HG02588 (cell line): ENCODE results near the gene KCNMA1.

Source experiments
- ATAC-seq: cut with Tn5 transposase; IDR thresholded peaks from one replicate; pipeline ENCODE4 v1.9.1; 2021; ENCODE audit warnings: mild to moderate bottlenecking, moderate library complexity; ENCODE audit not compliant: unreplicated experiment

KCNMA1 gene

DNA sequence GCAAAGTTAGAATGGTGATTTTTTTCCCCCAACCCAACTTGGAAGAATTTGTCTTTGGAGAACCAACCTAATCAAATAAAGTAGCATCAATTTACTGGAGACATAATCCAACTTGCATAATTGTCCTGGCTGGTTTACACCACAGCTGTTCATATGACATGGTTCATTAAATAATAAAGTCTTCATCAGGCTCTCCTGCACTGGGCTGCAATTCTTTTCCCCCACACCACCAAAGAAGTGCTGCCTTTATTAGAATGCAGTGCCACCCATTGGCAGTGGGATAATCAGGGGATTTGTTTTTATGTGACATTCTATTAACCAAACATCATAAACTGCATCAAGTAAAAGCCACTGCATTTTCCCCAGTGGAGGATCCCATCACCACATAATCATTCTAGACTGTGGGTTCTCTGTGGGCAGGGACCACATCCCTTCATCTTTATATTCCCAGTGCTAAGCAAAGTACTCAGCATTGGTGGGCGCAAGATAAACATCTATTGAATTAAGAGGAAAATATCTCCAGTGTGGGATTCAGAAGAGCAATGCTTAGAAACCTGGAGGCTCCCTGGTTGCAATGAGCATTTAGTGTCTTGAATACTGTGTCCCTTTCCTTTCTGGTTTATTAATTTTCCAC, 322.0 kb downstream of the KCNMA1 start:
- ATAC-seq, result no peak

GRCh38 chr10:77313066-77313750, 324.4 kb downstream of the KCNMA1 start:
- ATAC-seq, result no peak

DNA sequence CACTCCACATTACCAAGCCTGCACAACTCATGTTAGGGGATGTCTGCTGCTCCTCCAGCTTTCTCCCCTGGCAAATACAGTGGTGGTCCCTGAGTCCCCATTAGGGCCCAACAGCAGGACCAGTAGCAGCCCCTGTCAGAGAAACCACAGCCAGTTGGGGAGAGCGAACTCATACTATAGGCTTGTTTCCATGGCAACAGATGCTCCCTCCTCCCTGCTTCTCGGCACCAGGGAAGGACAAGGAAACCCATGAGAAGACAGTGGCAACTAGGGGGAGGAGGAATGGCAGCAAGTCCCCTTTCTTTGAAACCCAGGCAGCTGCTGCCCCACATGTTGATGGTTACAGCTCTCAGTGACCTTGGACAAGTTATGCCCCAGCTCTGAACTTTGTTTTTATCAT, 326.4 kb downstream of the KCNMA1 start:
- ATAC-seq, result no peak

DNA sequence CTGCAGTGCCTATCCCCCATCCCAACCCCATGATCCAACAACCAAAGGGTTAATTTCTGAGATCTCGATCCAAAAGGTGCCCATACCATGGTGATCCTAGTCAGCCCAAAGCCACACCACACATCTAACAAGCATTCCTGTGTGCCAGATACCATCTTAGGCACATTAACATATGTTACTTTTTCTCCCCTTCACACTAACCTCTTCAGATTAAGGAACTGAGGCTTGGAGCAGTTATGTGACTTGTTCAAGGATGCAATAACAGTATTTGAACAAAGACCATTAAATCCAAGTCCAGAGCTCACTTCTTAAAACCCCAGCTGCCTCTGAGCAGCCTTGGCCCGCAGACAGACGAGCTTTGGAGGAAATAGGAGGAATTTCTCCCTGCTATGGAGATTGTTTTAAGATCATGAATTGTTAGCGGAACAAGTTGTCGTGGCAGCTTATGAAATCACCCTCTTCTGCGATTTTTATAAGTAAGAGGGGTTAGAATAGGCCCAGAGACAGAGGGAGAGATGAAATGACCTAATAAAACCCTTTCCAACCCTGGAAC, 327.2 kb downstream of the KCNMA1 start:
- ATAC-seq, result no peak

DNA sequence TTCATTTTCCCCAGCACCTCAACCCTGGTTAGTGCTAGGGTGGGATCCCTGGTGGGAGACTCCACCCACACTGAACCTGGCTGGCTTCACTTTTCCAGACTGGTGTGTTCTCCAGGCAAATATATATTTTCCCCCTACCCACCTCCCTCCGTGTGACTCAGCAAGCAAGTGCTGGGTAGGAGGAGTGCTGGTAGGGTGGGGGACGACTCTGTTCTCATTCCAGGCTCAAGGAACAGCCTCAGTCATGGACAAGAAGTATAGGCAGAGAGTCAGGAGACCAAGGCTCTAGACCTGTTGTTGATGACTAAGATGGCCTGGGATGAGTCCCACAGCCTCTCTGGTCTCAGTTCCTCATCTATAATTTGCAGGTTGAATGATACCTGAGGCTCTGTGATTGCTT, 328.1 kb downstream of the KCNMA1 start:
- ATAC-seq, result no peak

DNA sequence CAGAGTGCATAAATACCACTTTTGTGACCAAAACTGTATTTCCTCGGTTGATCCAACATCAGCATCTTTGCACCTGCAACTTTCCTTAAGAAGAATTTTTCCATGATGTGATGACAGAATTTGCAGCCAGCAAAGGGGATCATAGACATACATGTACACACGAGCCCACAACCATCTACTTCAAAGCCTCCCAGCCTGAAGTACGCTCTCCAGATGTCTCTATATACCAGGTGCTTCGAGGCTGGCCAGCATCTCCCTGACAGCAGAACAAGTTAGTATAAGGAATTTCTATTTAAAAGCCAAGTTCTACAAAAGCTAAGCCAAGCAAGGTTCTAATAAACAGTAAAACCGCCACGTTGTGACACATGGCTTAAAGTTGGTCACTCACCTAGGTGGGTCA, 328.5 kb downstream of the KCNMA1 start:
- no peak for ATAC-seq

GRCh38 chr10:77308084-77308732, 329.4 kb downstream of the KCNMA1 start:
- no peak for ATAC-seq

DNA sequence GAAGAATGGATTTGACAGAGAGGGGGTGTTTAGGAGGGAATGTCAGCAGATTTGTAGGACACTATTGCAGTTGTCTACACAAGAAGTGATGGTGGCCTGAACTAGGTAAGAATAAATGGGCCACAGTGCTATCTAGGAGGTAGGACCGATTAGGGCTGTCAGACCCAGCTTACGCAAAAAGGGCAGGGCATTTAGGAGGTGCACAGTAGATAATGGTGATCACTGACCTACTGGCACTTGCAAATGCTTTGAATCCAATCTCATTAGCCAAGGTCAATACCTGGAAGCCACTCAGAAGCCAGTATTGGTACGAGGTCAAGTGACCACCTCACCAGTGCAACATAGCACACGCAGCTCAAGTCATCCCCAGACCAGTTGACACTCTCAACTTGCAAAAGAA, 330.9 kb downstream of the KCNMA1 start:
- no peak for ATAC-seq

DNA sequence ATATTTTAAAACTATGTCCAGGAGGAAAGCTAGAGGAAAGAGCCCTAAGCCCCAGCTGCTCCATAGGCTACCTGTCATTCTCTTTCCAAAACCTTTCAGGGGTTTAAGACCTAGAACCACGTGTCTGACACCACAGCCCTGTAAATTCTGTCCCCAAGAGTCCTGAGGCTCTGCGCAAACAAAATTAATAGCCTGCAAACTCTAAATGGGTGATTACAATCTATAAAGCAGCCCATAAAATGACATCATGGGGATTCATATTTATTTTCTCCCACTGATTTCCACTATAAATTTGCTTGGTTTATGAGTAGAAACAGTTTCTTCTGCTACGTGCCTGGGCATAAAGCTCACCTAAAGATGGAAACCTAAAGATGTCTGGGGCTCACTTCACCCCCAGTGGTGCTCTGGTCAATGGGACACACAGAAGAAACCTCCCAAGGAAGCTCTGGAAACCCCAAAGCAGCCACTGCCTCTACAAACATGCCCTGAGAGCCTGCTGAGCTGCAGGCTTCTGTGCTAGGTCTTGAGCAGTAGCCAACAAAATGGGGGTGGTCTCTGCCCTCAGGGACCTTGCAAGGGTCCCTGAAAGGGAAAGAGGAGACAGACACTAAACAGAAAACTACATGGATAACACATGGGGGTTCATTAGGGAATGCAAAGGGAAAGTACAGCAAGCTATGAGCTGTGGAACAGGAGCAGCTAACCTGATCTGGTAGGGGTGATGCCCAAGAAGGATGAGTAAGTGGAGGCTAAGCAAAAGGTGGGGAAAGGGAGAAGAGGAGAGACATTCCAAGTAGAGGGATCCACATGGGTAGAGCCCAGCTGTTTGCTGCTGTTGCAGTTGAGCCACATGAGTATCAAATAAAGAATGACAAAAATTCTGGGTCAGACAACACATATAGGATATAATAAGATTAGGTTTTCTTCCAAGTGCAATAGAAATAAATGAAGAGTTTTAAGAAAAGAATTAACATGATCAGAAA, 331.7 kb downstream of the KCNMA1 start:
- ATAC-seq, result no peak

DNA sequence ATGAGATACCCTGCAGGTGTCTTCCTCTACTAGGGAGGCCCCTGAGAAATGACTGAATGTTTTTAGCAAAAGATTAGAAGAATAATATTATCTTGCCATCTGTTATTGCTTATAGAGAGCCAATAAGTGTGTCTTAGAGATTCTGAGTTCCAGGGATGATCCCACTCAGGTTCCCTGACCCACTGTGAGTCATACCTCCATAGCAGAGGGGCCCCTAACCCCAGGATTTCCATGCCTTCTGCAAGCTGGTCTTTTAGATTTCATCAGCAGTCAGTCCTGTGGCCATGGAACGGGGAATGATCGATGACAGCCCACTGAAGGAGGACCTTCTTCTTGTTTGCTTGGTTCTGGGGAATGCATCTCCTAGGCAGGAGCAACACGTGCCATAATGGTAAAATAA, 333.4 kb downstream of the KCNMA1 start:
- no peak for ATAC-seq

DNA sequence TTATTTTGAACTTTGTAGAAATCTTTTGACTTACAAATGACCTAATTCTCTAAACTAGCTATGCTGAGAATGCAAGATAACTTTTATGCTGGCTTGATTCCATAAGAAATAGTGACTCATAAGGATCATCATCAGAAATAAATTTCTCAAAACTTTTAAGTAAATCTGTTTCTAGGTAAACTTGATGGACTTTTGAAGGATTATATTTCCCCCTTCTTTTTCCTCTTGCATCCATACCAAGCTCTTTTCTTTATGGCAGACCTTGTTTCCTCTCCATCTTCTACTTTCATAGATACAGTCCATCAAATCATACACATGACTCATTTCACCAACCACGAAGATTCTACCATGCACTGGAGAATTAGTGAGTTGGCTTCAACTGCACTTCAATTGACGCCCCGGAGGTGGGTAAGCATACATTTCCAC, 336.3 kb downstream of the KCNMA1 start:
- ATAC-seq, result no peak

DNA sequence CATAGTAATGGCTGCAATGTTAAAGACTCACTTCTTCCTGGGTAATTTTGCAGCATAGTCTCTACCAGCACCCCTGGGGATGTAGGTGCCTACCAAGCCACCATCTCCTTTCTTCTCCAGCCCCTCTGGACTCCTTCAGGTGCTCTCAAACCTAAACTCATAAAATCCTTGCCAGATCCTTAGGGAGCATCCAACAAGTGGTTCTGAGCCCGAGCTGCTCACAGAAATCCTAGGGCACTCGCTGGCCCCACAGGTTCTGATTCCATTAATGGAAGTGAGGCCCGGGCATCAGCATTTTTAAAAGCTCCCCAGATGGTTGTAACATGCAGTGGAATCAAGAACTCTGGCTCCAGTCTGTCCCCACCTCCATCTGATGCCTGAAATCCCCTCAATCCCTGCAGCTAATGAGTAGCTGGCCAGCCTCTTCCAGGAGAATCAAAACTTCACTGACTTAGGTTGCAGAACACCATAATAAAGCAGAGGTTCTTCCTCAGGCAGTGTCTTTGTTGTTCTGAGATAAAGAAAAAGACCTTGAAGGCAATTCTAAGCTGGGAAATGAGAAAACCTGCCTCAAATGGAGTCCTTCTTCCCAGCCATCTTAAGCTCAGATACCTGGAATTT, 336.8 kb downstream of the KCNMA1 start:
- no peak for ATAC-seq

DNA sequence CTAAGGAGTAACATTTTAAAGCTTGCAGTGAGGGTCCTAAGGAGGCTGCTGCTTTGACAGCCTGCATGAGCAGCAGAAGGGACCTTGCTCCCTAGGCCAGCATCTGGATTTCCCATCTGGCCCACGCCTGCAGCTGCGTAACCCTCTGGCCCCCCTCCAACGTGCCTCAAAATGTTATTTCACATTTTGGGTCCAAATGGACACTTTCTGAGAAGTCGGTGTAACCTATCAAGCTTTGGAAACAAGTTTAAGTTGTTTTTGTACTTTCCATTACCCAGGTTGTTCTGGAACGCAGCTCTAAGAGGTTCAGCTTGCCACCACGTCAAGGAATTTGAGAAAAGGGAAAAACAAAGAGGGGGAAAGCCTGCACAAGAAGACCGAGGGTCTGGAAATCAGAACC, 338.3 kb downstream of the KCNMA1 start:
- no peak for ATAC-seq

- ATAC-seq, result no peak
Observed at GRCh38 chr10:77297393-77297739, 340.2 kb downstream of the KCNMA1 start.

- ATAC-seq, result no peak
Observed at GRCh38 chr10:77296534-77297392, 340.8 kb downstream of the KCNMA1 start.

GRCh38 chr10:77293773-77294172, 343.8 kb downstream of the KCNMA1 start:
- no peak for ATAC-seq

- ATAC-seq, result no peak
Observed at GRCh38 chr10:77293347-77293746, 344.3 kb downstream of the KCNMA1 start.

DNA sequence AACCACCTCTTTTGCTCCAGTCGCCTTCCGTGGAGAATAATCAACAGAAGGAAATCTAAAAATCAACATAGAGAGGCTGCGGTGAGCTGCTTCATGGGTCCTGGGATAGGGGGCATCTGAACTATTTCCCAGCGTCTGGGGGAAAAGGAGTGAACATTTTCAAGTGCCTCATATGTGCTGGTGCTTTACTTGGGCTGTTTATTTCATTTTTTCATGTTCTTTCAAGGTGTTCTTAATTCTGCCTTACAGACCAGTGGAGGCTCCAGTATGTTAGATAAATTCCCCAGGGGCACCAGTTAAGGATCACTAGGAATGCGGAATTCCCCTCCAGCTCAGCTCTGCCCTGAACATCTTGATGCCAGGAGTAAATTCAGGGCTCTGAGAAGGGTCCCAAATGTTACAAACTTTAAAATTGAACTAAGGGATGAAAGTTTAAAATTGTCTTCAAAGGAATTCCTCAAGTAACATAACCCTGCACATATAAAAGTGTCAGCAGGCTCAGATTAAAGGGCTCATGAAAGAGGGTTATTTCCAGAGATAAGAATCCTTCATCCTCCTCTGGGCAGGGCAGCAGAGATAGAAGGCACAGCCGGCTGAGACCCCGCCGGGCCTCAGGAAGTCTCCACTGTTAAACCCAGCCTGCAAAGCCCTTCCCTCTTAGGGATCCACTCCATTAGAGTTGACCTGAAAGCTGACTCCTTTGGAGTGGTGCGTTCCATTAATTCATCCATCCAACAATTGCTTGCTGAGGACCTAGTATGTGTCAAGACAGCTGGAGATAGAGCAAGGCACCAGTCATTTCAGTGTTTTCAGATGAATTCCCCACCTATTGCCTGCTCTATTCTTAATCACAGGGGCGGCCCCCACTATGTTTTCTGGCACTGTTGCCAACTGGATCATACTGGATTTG, 345.8 kb downstream of the KCNMA1 start:
- ATAC-seq, result no peak
